GM12865 (cell line): Measurements from ENCODE around the gene CAMKMT.
A peak's percentile ranks its signal among the peaks of the same experiment; 100 is the strongest.

Experiments
- DNase-seq: peaks from one replicate; pipeline ENCODE4 v3.0.0; 2010; ENCODE audit warnings: low read depth
- H3K4me3 ChIP-seq: 2 replicates; pipeline ENCODE4 v1.5.1; 2011; ENCODE audit warnings: mild to moderate bottlenecking, low read depth, low read length, control low read depth
- CTCF ChIP-seq: IDR thresholded peaks from 2 replicates; pipeline ENCODE4 v1.5.1; 2011; ENCODE audit warnings: low read length, control low read depth, low read depth, inconsistent platforms; ENCODE audit not compliant: insufficient read depth; ENCODE audit errors: missing control alignments

CAMKMT gene

GRCh38 chr2:44605511-44605910 lies 243.8 kb downstream of the CAMKMT start:
- no peak for TF ChIP-seq CTCF
- DNase-seq, result no peak
- H3K4me3 ChIP-seq, result no peak overlapping the region

- TF ChIP-seq CTCF, result no peak
- no peak overlapping the region for H3K4me3 ChIP-seq
- DNase-seq, result no peak
These were observed 250.5 kb downstream of the CAMKMT start for GRCh38 chr2:44612276-44612675.

- H3K4me3 ChIP-seq, result no peak overlapping the region
- no peak for DNase-seq
- TF ChIP-seq CTCF, result no peak
These were observed 253.2 kb downstream of the CAMKMT start for GRCh38 chr2:44614940-44615339.

- DNase-seq, result peak; percentile 18
These were observed 254.3 kb downstream of the CAMKMT start for GRCh38 chr2:44615950-44616518.

GRCh38 chr2:44616667-44617155 lies 255.0 kb downstream of the CAMKMT start:
- peak overlapping the region; percentile 44 for H3K4me3 ChIP-seq
- TF ChIP-seq CTCF, result no peak
- peak; percentile 68 for DNase-seq

More at GRCh38 chr2:44615950-44616518, 254.3 kb downstream of the CAMKMT start:
- H3K4me3 ChIP-seq, result no peak overlapping the region
- TF ChIP-seq CTCF, result no peak

- H3K4me3 ChIP-seq, result no peak overlapping the region
- TF ChIP-seq CTCF, result no peak
- DNase-seq, result no peak
These were observed 256.7 kb downstream of the CAMKMT start for GRCh38 chr2:44618251-44619023.
